HG03135 (cell line): ENCODE results near the gene MAGEA9.
"Not testable (repeated sequence)": the region's sequence is repeated elsewhere in the genome, so short reads cannot be mapped to it uniquely, and the experiment has no call there.

Experiments used
- ATAC-seq: cut with Tn5 transposase; IDR thresholded peaks from one replicate; pipeline ENCODE4 v1.9.1; 2021; ENCODE audit warnings: mild to moderate bottlenecking, moderate library complexity; ENCODE audit not compliant: unreplicated experiment

The MAGEA9 gene

DNA sequence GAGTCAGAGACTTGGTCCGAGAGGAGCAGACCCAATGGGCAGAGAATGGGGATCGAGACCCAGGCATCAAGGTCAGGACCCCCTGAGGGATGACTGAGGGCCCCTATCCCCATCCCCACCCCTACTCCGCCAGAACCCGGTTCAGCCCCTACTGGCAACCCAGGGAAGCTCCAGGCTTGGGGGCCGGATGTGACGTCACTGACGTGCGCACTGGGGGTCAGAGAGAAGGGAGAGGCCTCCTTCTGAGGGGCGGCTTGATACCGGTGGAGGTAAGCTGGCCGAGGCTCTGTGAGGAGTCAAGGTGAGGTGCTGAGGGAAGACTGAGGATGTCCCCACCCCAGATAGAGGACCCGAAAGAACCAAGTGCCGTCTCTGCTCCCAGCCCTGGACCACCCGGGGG lies at the start of gene MAGEA9:
Gene MAGEA9, plus strand, starts transcription at position 204 of the 400 bp plus-strand sequence. CDS start 4,281 bp downstream, outside the sequence.
- not testable (repeated sequence) for ATAC-seq

- not testable (repeated sequence) for ATAC-seq
Measured at GRCh38 chrX:149742269-149742668, 39.5 kb upstream of the MAGEA9 start.

DNA sequence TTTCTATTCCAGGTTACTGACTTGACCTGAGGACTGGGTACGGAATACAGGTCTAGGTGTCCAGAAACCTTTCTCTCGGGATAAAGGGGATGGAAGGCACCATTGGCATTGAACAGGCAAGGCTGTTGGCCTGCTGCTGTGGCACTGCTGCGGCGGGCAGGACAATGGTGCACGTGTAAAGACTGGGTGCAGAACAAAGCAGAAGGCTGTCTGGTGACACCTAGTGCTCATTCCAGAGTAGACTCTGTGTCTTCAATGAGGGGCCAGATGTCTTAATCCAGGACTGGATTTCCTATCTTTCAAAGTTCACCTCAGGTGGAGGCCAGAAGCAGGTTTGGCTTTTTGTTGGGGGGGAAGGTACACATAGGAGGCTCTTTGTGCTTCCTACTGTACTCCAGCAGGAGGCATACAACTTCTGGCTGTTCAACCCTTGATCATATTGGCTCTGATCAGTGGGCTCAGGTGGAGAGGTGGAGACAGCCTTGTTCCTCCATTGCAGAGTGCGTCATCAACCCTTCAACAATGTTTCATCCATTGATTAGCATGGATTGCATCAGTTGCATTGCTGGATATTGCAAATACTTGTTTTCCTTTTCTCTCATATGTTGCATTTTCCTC lies 35.2 kb upstream of the MAGEA9 start:
- ATAC-seq = not testable (repeated sequence)

GRCh38 chrX:149757206-149758067 lies 24.3 kb upstream of the MAGEA9 start:
- ATAC-seq = no peak

GRCh38 chrX:149758068-149758714 lies 23.5 kb upstream of the MAGEA9 start:
- no peak for ATAC-seq

DNA sequence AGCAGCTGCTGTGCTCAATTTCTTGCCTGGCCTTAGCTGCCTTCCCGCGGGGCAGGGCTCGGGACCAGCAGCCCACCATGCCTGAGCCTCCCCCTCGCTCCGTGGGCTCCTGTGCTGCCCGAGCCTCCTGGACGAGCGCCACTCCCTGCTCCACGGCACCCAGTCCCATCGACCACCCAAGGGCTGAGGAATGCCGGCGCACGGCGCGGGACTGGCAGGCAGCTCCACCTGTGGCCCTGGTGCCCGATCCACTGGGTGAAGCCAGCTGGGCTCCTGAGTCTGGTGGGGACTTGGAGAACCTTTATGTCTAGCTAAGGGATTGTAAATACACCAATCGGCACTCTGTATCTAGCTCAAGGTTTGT lies 23.0 kb upstream of the MAGEA9 start:
- not testable (repeated sequence) for ATAC-seq

- no peak for ATAC-seq
Measured at GRCh38 chrX:149759824-149760223, 21.9 kb upstream of the MAGEA9 start.

DNA sequence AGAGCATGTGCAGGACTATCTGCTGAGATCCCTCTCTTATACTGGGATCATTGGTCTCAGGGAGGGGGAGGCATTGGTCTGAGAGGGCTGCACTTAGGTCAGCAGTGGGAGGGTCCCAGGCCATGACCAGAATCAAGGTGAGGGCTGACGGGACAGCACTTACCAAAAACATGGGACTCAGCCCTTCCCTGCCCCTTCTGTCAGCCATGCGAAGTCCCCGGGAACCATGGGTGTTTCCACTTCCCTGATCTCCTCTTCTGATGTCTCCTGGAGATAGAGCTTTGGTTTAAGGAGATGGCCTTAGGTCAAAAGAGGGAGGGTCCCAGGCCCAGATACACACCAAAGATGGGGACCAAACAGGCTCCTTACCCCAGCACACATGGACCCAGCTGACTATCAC lies 20.8 kb upstream of the MAGEA9 start:
- ATAC-seq = no peak

GRCh38 chrX:149761858-149762674 lies 19.7 kb upstream of the MAGEA9 start:
- ATAC-seq = not testable (repeated sequence)

DNA sequence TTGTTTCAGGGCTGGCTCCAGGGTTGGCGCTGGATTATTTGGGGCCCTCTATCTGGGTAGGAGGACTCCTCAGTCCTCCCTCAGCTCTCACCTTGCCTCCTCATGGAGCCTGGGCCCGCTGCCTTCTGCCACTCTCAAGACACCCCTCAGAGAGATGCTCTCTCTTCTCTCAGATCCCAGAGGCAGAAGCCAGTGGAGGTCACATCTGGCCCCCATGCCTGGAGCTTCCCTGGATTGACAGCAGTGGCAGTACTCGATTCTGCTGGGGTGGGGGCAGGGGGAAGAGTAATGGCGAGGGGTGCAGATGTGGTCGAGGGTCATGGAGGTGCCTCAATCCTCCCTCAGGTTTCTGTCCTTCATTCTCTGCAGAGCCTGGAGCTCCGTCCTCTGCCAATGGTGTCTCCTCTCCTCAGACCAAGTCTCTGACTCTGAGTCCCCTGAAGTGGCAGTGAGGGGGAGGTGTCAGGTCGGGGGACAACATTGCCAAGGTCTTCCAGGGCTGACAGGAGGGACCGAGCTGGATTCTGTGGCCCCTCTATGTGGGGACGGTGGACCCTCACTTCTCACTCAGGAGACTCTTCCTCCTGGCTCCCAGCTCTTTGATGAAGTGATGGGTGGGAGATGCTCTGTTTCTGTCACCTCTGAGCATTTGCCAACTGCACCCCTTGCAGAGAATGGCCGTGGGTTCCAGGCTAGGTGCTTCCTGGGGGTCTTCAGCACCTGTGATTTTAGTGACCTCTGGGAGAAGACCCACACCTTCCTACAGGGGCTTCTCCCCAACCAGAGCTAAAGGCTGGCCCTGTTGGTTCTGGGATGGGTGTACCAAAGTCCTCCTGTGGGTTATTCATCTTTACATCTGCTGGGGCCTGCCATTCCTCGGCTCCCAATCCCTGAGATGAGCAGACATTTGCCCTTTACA lies 18.8 kb upstream of the MAGEA9 start:
- ATAC-seq = no peak

DNA sequence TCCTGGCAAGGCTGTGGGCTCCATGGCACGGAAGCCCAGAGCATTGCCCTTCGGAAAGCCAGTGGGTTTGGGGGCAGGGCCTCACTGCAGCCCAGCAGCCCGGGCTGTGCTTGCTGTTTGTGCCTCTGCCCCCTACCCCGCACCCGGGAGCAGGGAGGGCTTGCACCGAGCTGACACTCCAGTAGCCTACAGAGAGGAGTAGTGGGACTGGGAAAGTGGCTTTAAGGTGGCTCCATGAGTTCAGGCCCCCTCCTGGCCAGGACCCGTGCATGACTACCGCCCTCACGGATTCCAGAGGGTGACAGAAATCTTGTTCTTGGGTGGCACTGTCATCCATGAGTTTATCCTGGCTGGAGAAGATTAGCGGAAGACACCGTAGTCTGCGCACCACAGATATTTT lies 11.4 kb upstream of the MAGEA9 start:
- ATAC-seq = not testable (repeated sequence)

- ATAC-seq = not testable (repeated sequence)
Measured at GRCh38 chrX:149773026-149773425, 8.7 kb upstream of the MAGEA9 start.

GRCh38 chrX:149773768-149774167 lies 8.0 kb upstream of the MAGEA9 start, which contains the start of gene HSFX1:
HSFX1 (plus strand) TSS chrX:149774068; CDS start chrX:149774682, 614 bp downstream.
- ATAC-seq = not testable (repeated sequence)

DNA sequence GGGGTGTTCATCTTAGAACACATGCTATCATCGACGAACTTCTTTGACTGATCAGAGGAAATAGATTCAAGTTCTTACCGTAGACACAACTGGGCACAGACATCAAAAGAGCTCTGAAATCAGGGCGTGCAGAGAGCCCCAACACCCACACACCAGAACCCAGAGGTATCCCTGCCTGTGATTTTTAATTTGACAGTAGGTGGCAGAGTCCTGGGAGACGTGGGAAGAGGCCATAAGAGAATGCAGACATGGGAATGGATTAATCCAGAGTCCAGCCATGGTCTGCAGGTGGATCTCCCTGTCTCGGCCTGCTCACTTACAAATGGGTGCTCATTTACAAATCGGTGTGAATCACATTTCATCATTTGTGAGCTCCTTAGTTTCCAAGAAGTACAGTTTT lies 3.7 kb upstream of the MAGEA9 start:
- not testable (repeated sequence) for ATAC-seq

DNA sequence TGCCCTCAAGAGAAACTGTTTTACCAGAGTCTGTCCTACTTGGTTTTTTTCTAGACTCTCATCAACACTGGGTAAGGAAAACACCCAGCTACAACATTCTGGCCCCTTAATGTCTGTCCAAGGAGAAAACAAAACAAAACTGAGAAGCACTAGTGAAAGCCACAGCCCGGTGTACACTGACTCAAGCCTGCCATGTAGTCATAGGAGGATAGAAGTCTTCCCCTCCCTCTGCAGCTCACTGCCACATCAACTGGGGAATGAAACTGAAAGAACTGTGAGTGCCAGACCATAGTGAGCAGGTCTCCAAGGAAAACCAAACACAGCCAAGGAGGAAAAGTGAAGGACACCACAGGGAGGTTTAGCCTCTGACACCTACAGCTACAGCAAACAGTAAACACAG lies 13.8 kb downstream of the MAGEA9 start:
- peak; percentile 99 for ATAC-seq

- no peak for ATAC-seq
Measured at GRCh38 chrX:149799095-149799714, 17.5 kb downstream of the MAGEA9 start.

DNA sequence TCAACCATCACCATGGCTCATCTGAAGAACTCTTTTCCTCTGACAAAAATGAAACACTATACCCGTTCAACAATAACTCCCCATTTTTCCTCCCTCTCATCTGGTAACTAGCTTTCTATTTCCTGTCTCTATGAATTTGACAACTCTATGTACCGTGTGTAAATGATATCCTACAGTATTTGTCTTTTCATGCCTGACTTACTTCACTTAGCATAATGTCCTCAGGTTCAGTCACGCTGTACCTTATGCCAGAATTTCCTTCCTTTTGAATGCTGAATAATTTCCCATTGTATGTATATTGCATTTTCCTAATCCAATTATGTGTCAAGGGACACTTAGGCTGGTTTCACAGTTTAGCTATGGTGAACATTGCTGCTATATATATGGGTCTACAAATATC lies 18.2 kb downstream of the MAGEA9 start:
- no peak for ATAC-seq

DNA sequence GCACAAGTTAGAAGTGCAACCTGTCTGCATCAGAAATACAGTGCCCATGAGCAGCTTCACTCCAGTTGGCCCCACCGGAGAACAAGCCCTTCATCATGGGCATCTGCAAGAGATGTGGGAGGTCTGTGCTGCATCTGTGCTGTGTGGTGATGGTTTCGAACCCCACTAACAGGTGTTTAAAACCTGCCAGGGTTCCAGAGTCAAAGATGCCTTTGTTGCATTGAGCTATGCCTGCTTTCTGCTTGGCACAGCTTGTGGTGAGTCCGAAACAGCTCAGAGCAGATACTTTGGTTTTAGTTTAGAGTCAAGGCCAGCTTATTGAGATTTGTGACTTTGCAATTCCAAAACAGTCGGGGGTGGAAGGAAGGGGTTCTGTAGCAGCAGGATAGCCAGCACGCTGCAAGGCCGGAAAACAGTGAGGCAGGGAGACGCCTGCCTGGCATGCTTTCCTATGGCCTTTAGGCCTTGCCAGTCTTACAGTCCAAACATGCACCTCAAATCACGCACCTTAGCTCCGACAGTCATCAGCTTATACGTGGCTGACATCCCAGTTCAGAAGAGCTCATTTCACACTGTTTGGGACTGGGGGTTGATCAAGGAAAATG lies 21.8 kb downstream of the MAGEA9 start:
- no peak for ATAC-seq

DNA sequence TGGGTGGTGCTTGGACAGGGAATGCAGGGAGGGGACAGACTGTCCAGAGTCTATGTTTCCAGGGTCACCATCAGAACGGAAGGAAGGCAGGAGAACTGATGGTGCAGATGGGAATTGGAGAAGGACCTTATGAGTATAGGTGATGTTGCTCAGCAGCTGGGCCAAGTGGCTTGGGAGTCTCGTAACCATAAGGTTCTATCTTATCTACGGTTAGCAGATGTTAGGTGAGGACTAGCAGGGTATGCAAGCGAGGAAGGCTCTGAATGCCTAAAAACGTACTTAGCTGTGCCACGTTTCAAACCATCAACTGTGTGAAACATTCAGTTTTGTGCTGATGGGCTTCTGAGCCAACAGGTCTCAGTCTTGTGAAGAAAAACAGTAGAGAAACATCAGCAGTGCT lies 22.4 kb downstream of the MAGEA9 start:
- no peak for ATAC-seq
